Smooth muscle cell (in vitro differentiated cells): ENCODE results near the gene ARHGAP1. TPM values are rescaled to one million over a fixed set of nuclear protein-coding genes. Genes with fewer than 3 reads are reported as not detected.

Experiments
- DNase-seq: peaks from one replicate; lab custom pipeline; 2025; ENCODE audit not compliant: unreplicated experiment; lab: John Stamatoyannopoulos, UW
- H2AFZ ChIP-seq: fragments of 200-600 bp; sonication (generic); 2 replicates; pipeline ENCODE4 v1.6.0; 2016; ENCODE audit warnings: antibody characterized with exemption, low read depth, mild to moderate bottlenecking
- H3F3A ChIP-seq: fragments of 200-600 bp; sonication (generic); 2 replicates; pipeline ENCODE4 v1.6.0; 2017; ENCODE audit warnings: antibody characterized with exemption, low read depth
- H3K27ac ChIP-seq: fragments of 200-600 bp; sonication (generic); 2 replicates; pipeline ENCODE4 v1.5.1; 2016; ENCODE audit warnings: low read depth, mild to moderate bottlenecking
- H3K27me3 ChIP-seq: fragments of 200-600 bp; sonication (generic); 2 replicates; pipeline ENCODE4 v1.6.1; 2016; ENCODE audit warnings: low read depth, mild to moderate bottlenecking
- H3K36me3 ChIP-seq: fragments of 200-600 bp; sonication (generic); 2 replicates; pipeline ENCODE4 v1.5.1; 2016; ENCODE audit warnings: low read depth
- H3K4me1 ChIP-seq: fragments of 200-600 bp; sonication (generic); 2 replicates; pipeline ENCODE4 v1.5.1; 2016; ENCODE audit warnings: low read depth
- H3K4me2 ChIP-seq: fragments of 200-600 bp; sonication (generic); 2 replicates; pipeline ENCODE4 v1.6.0; 2016; ENCODE audit warnings: mild to moderate bottlenecking
- H3K4me3 ChIP-seq: fragments of 200-600 bp; sonication (generic); 2 replicates; pipeline ENCODE4 v1.5.1; 2016; ENCODE audit warnings: mild to moderate bottlenecking
- H3K79me2 ChIP-seq: fragments of 200-600 bp; sonication (generic); 2 replicates; pipeline ENCODE4 v1.6.0; 2016; ENCODE audit warnings: low read depth, mild to moderate bottlenecking
- H3K9ac ChIP-seq: fragments of 200-600 bp; sonication (generic); 2 replicates; pipeline ENCODE4 v1.6.0; 2016; ENCODE audit warnings: low read depth
- H3K9me3 ChIP-seq: fragments of 200-600 bp; sonication (generic); replicated peaks from 2 replicates; pipeline ENCODE4 v1.5.1; 2016; ENCODE audit warnings: low read depth
- H4K20me1 ChIP-seq: fragments of 200-600 bp; sonication (generic); 2 replicates; pipeline ENCODE4 v1.6.0; 2016; ENCODE audit warnings: low read depth
- WGBS: methylation state at CpG from one replicate; pipeline ENCODE4 v1.1.7; 2016; ENCODE audit warnings: low lambda C conversion rate; 5-methylcytosine and 5-hydroxymethylcytosine counted together
- polyA plus RNA-seq: library from polyadenylated mRNA; unstranded; fragments of >200 nt; fragmentation: Nextera tagmentation; extraction: Ambion mirVana; gene quantifications from 2 replicates; pipeline ENCODE4 v1.2.1, GENCODE V29; 2016
- total RNA-seq: library from RNA; depleted of rRNA; stranded (reverse); fragments of >200 nt; gene quantifications from 2 replicates; pipeline ENCODE4 v1.2.3, GENCODE V29; 2014
- TF ChIP-seq, protein P1 (sequence below): fragments of 200-600 bp; sonication (generic); IDR thresholded peaks from 2 replicates; pipeline ENCODE4 v1.5.1; 2017; ENCODE audit warnings: borderline replicate concordance, mild to moderate bottlenecking, antibody characterized with exemption; ENCODE audit not compliant: insufficient read depth, poor library complexity, severe bottlenecking

The ARHGAP1 gene
- total and polyA plus RNA-seq, 2 experiments from 2014 or later, result 40.9 to 98.4 TPM

DNA sequence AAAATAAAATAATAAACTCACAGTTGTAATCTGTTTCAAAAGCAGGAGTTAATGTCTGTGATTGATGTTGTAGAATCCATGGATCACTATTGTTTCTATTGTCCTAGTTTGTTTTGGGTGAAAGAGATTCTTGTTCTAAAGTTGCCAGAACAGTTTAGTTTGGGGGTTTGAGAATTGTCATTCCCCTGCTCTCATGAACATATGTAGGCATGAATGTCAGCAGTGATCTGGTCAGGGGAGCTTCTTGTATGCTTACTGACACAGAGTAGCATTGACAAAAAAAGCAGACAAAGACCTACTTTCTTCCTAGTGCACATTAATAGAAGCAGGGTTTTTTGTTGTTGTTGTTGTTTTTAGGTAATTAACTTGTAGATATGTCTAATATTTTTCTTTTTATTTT, 38.6 kb downstream of the ARHGAP1 start:
- Histone ChIP-seq H3F3A (peaks cover 6% of the 10 kb centered on the region), H3K4me1 (peaks cover 5% of the 10 kb centered on the region), H3K36me3 (peaks cover 14% of the 10 kb centered on the region), H3K9ac (no peak overlapping the region), H3K27me3 (no peaks in the 10 kb centered on the region), H3K4me2 (no peak overlapping the region), H4K20me1 (no peaks in the 10 kb centered on the region), H3K4me3 (no peak overlapping the region), H2AFZ (no peak overlapping the region), H3K9me3 (no peaks in the 10 kb centered on the region), H3K27ac (no peak overlapping the region), H3K79me2 (no peaks in the 10 kb centered on the region)
- TF ChIP-seq, protein P1, sequence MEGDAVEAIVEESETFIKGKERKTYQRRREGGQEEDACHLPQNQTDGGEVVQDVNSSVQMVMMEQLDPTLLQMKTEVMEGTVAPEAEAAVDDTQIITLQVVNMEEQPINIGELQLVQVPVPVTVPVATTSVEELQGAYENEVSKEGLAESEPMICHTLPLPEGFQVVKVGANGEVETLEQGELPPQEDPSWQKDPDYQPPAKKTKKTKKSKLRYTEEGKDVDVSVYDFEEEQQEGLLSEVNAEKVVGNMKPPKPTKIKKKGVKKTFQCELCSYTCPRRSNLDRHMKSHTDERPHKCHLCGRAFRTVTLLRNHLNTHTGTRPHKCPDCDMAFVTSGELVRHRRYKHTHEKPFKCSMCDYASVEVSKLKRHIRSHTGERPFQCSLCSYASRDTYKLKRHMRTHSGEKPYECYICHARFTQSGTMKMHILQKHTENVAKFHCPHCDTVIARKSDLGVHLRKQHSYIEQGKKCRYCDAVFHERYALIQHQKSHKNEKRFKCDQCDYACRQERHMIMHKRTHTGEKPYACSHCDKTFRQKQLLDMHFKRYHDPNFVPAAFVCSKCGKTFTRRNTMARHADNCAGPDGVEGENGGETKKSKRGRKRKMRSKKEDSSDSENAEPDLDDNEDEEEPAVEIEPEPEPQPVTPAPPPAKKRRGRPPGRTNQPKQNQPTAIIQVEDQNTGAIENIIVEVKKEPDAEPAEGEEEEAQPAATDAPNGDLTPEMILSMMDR, result no peak
- DNase-seq, result no peak

DNA sequence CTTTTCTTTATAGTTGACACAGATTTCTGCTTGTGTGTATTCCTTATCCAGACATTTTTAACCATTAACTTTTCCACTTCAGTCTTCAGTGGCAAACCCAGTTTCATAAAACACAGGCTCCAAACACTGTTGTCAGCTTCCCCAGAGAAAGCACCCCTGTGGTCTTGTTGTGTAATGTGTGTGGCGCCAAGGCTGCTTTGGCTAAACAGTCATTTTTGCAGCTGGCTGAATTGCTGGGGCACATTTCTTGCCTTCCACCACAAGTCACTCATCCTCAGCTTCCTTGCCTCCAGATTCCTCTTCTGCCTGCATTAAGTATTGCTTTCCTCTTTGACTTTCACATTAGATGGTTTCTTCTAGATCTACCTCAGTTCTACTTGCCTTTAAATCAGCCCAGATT, 40.5 kb downstream of the ARHGAP1 start:
- Histone ChIP-seq H3K4me2 (peak overlapping the region; percentile 12), H3K27me3 (no peaks in the 10 kb centered on the region), H3K9me3 (no peaks in the 10 kb centered on the region), H3K4me1 (peaks cover 5% of the 10 kb centered on the region), H2AFZ (no peak overlapping the region), H3K36me3 (peaks cover 8% of the 10 kb centered on the region), H3K79me2 (no peaks in the 10 kb centered on the region), H3K27ac (peak overlapping the region; percentile 26), H3F3A (peaks cover 6% of the 10 kb centered on the region), H4K20me1 (no peaks in the 10 kb centered on the region), H3K9ac (no peak overlapping the region), H3K4me3 (no peak overlapping the region)
- DNase-seq, result no peak
- 52% methylated on average over 1 of the region's 1 CpG for WGBS
- TF ChIP-seq, protein P1, result no peak

DNA sequence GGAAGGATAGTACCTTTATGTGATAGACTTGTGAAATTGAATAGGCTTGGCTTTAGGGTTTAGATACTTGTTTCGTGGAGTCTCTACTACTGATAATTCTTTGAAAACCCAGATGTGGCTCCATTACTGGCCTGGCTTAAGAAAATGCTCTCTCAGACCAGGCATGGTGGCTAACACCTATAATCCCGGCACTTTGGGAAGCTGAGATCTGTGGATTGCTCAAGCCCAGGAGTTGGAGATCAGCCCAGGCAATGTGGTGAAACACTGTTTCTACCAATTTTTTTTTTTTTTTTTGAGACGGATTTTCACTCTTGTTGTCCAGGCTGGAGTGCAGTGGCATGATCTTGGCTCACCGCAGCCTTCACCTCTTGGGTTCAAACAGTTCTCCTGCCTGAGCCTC, 42.2 kb downstream of the ARHGAP1 start:
- no peak overlapping the region for H3K9ac ChIP-seq
- H3K36me3 ChIP-seq, result peaks cover 8% of the 10 kb centered on the region
- DNase-seq, result no peak
- H3K4me2 ChIP-seq, result peak overlapping the region; percentile 9
- H2AFZ ChIP-seq, result no peak overlapping the region
- H3K9me3 ChIP-seq, result no peaks in the 10 kb centered on the region
- H3F3A ChIP-seq, result peaks cover 6% of the 10 kb centered on the region
- no peaks in the 10 kb centered on the region for H3K4me1 ChIP-seq
- H4K20me1 ChIP-seq, result no peaks in the 10 kb centered on the region
- H3K27me3 ChIP-seq, result no peaks in the 10 kb centered on the region
- no peaks in the 10 kb centered on the region for H3K79me2 ChIP-seq
- H3K27ac ChIP-seq, result peak overlapping the region; percentile 26
- WGBS, result 59% methylated on average over 4 of the region's 4 CpGs
- TF ChIP-seq, protein P1, result no peak
- H3K4me3 ChIP-seq, result no peak overlapping the region

DNA sequence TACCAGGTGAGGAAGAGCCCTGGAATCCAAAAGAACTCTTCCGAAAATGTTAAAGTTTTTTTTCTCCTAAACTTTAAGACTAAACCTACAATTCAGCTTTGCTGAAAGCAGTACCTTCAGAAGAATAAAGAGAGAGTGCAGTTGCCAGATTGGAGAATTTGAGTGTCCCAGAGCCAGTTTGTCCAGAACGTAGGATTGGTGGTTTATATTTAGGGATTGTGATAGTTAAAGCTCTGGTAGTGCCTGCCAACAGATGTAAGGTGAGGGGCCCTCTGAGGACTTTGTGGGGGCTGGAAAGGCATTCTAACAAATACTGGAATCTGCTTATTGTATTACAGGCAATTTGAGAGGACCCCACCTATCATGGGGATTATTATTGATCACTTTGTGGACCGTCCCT, 43.2 kb downstream of the ARHGAP1 start:
- no peak for DNase-seq
- TF ChIP-seq, protein P1, result no peak
- Histone ChIP-seq H3K4me1 (no peaks in the 10 kb centered on the region), H3K9ac (no peak overlapping the region), H3K27me3 (no peaks in the 10 kb centered on the region), H3F3A (peaks cover 6% of the 10 kb centered on the region), H3K79me2 (no peaks in the 10 kb centered on the region), H3K4me3 (no peak overlapping the region), H3K36me3 (peaks cover 6% of the 10 kb centered on the region), H3K9me3 (no peaks in the 10 kb centered on the region), H3K4me2 (peak overlapping the region; percentile 1), H4K20me1 (no peaks in the 10 kb centered on the region), H2AFZ (no peak overlapping the region), H3K27ac (no peak overlapping the region)
- WGBS, result 86% methylated on average over 3 of the region's 3 CpGs
